ENCODE measurements around the gene ATP9B.

ATP9B gene

GRCh38 chr18:79418236-79418635 is 349.0 kb downstream of the ATP9B start:
- DNase-seq (ENCODE audit: low spot score), result no peak
- Histone ChIP-seq H3K4me1 (ENCODE audit: insufficient read depth, poor library complexity, severe bottlenecking) (no peaks in the 10 kb centered on the region), H3K9me3 (ENCODE audit: severe bottlenecking) (no peaks in the 10 kb centered on the region), H3K4me3 (ENCODE audit: severe bottlenecking) (no peak overlapping the region), H3K27me3 (ENCODE audit: insufficient read depth, poor library complexity, severe bottlenecking) (no peaks in the 10 kb centered on the region), H3K36me3 (ENCODE audit: low read depth) (no peaks in the 10 kb centered on the region), H3K27ac (ENCODE audit: poor library complexity, severe bottlenecking) (no peak overlapping the region)
- no peak for ATAC-seq (ENCODE audit: low read depth)
- TF ChIP-seq CTCF (IDR thresholded peaks at IDR 0.05; ENCODE audit: poor library complexity, severe bottlenecking), result no peak

DNA sequence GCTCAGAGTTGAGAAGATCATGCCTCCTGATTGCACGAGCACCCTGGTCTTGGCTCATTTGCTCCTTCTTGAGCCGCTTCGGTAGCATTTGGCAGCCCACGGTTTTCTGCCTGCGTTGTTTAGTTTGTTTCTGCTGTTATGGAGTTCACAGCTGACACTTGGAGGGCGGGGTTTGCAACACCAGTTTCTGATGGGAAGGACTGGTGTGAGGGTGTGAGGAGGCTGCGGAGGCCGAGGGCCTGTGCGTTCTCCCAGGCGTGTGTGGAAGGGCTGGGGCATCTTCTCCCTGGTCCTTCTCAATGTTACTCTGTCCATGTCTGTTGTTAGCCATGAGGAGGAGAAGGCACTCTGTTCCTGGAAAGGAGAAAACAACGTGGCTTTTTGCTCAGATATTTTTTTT is 349.4 kb downstream of the ATP9B start:
- no peak for DNase-seq (ENCODE audit: low spot score)
- no peaks in the 10 kb centered on the region for H3K36me3 ChIP-seq (ENCODE audit: low read depth)
- H3K27me3 ChIP-seq (ENCODE audit: insufficient read depth, poor library complexity, severe bottlenecking), result no peaks in the 10 kb centered on the region
- no peaks in the 10 kb centered on the region for H3K4me1 ChIP-seq (ENCODE audit: insufficient read depth, poor library complexity, severe bottlenecking)
- ATAC-seq (ENCODE audit: low read depth), result no peak
- H3K9me3 ChIP-seq (ENCODE audit: severe bottlenecking), result no peaks in the 10 kb centered on the region
- H3K27ac ChIP-seq (ENCODE audit: poor library complexity, severe bottlenecking), result no peak overlapping the region
- no peak for TF ChIP-seq CTCF (IDR thresholded peaks at IDR 0.05; ENCODE audit: poor library complexity, severe bottlenecking)
- no peak overlapping the region for H3K4me3 ChIP-seq (ENCODE audit: severe bottlenecking)

GRCh38 chr18:79420033-79420745 is 351.0 kb downstream of the ATP9B start:
- no peak for TF ChIP-seq CTCF (IDR thresholded peaks at IDR 0.05; ENCODE audit: poor library complexity, severe bottlenecking)
- H3K27me3 ChIP-seq (ENCODE audit: insufficient read depth, poor library complexity, severe bottlenecking), result no peaks in the 10 kb centered on the region
- DNase-seq (ENCODE audit: low spot score), result no peak
- no peaks in the 10 kb centered on the region for H3K9me3 ChIP-seq (ENCODE audit: severe bottlenecking)
- no peak overlapping the region for H3K4me3 ChIP-seq (ENCODE audit: severe bottlenecking)
- H3K4me1 ChIP-seq (ENCODE audit: insufficient read depth, poor library complexity, severe bottlenecking), result no peaks in the 10 kb centered on the region
- no peak overlapping the region for H3K27ac ChIP-seq (ENCODE audit: poor library complexity, severe bottlenecking)
- ATAC-seq (ENCODE audit: low read depth), result no peak
- H3K36me3 ChIP-seq (ENCODE audit: low read depth), result no peaks in the 10 kb centered on the region

DNA sequence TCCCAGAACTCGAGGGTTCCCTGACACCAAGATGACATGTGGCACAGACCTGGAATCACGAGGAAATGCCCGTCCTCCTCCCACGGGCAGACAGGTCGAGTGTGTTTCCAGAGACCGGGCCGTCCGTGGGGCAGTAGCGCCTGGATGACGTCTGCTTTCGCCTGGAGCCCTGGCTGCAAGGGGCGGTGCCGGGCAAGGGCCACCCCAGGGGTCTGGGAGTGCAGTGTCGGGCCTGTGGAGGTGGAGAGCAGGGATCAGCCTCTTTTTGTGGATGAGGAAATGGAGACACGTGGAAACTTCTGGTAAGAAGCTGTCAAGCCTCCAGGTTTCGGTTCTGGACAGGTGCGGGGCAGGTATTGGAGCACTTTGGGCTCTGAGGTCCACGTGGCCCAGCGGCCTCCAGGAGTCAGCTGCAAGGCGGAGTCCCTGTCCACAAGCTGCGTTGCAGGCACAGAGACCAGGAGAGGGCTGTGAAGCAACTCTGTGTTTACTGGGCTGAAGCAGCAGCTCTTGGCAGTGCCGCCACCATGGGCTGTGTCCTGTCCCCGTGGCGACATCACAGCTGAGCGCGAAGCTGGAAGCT is 352.2 kb downstream of the ATP9B start:
- H3K27me3 ChIP-seq (ENCODE audit: insufficient read depth, poor library complexity, severe bottlenecking), result no peaks in the 10 kb centered on the region

More for the DNA sequence above, 352.2 kb downstream of the ATP9B start:
- no peaks in the 10 kb centered on the region for H3K9me3 ChIP-seq (ENCODE audit: severe bottlenecking)
- no peak for DNase-seq (ENCODE audit: low spot score)
- no peaks in the 10 kb centered on the region for H3K4me1 ChIP-seq (ENCODE audit: insufficient read depth, poor library complexity, severe bottlenecking)
- H3K27ac ChIP-seq (ENCODE audit: poor library complexity, severe bottlenecking), result no peak overlapping the region
- H3K4me3 ChIP-seq (ENCODE audit: severe bottlenecking), result no peak overlapping the region
- H3K36me3 ChIP-seq (ENCODE audit: low read depth), result no peaks in the 10 kb centered on the region
- no peak for ATAC-seq (ENCODE audit: low read depth)
- no peak for TF ChIP-seq CTCF (IDR thresholded peaks at IDR 0.05; ENCODE audit: poor library complexity, severe bottlenecking)
